Calu3 (cell line): ENCODE data around the gene KIAA1614. TPM values are rescaled to one million over a fixed set of nuclear protein-coding genes. Genes with fewer than 3 reads are reported as not detected.

ENCODE experiments used
- BruUV-seq: library from RNA; stranded (reverse); fragments of 400-500 nt; replicated peaks from 2 replicates; lab custom pipeline; 2021; lab: Mats Ljungman, UMichigan
- CTCF ChIA-PET: fragments of 300-600 bp; sonication (Branson Sonifier 250); formaldehyde crosslinking; loops from one replicate; lab custom pipeline; 2022; ENCODE audit warnings: antibody characterized with exemption; lab: Charles Lee
- DNase-seq: peaks from one replicate; pipeline ENCODE4 v3.0.0; 2022
- H3K27ac Mint-ChIP-seq: one replicate; pipeline ENCODE4 v1.8.0; 2022; ENCODE audit warnings: mixed read lengths; ENCODE audit not compliant: unreplicated experiment
- H3K27me3 Mint-ChIP-seq: one replicate; pipeline ENCODE4 v1.8.0; 2022; ENCODE audit warnings: mixed read lengths; ENCODE audit not compliant: unreplicated experiment
- H3K36me3 Mint-ChIP-seq: one replicate; pipeline ENCODE4 v1.8.0; 2022; ENCODE audit warnings: mild to moderate bottlenecking, moderate library complexity, mixed read lengths; ENCODE audit not compliant: insufficient read depth, unreplicated experiment
- H3K4me1 Mint-ChIP-seq: one replicate; pipeline ENCODE4 v1.8.0; 2022; ENCODE audit warnings: mild to moderate bottlenecking, low read depth, mixed read lengths; ENCODE audit not compliant: unreplicated experiment
- H3K4me3 Mint-ChIP-seq: one replicate; pipeline ENCODE4 v1.8.0; 2022; ENCODE audit warnings: mild to moderate bottlenecking, low read depth, moderate library complexity, mixed read lengths; ENCODE audit not compliant: unreplicated experiment
- H3K9me3 Mint-ChIP-seq: one replicate; pipeline ENCODE4 v1.8.0; 2022; ENCODE audit warnings: low read depth, mixed read lengths; ENCODE audit not compliant: unreplicated experiment
- intact Hi-C: fragments of 100-400 bp; cut with micrococcal nuclease; formaldehyde crosslinking; loops from one replicate; pipeline ENCODE4 v1.10.0; 2022; ENCODE audit not compliant: unreplicated experiment
- total RNA-seq: library from RNA; stranded (reverse); gene quantifications from 2 replicates; pipeline ENCODE4 v1.2.3, GENCODE V29; 2022
- TF ChIP-seq, protein P1 (sequence below): fragments of 200-600 bp; IDR thresholded peaks from one replicate; pipeline ENCODE4 v1.8.0; 2022; ENCODE audit warnings: antibody characterized with exemption; ENCODE audit not compliant: unreplicated experiment

Gene KIAA1614
- total RNA-seq, 1 experiment from 2014 or later, result 0.19 TPM

DNA sequence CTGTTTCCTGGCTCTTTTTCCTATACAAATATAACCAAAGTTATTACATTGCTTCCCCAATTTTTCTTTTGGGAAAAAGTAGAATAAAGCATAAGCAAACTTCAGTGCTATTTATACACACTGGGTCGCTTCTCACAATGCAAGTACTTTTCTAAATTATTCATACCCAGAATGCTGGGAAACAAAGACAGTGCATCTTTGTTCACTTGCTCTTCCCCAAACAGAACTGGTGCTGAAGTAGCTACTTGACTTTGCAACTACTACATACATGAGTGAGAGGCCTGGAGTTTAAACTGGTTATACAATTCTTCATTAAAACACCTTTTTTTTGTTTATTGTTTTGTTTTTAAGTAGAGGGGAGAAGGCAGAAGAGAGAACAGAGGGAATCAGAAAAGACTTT, 69.7 kb downstream of the KIAA1614 start:
- Mint-ChIP-seq H3K36me3 (peaks cover 21% of the 10 kb centered on the region), H3K9me3 (no peaks in the 10 kb centered on the region), H3K27ac (no peak overlapping the region), H3K4me1 (no peaks in the 10 kb centered on the region), H3K4me3 (no peak overlapping the region), H3K27me3 (no peaks in the 10 kb centered on the region)
- CTCF ChIA-PET, result no interaction called here
- DNase-seq, result no peak
- intact Hi-C loops, result no loop called here
- BruUV-seq, result no TSS peak
- TF ChIP-seq, protein P1, sequence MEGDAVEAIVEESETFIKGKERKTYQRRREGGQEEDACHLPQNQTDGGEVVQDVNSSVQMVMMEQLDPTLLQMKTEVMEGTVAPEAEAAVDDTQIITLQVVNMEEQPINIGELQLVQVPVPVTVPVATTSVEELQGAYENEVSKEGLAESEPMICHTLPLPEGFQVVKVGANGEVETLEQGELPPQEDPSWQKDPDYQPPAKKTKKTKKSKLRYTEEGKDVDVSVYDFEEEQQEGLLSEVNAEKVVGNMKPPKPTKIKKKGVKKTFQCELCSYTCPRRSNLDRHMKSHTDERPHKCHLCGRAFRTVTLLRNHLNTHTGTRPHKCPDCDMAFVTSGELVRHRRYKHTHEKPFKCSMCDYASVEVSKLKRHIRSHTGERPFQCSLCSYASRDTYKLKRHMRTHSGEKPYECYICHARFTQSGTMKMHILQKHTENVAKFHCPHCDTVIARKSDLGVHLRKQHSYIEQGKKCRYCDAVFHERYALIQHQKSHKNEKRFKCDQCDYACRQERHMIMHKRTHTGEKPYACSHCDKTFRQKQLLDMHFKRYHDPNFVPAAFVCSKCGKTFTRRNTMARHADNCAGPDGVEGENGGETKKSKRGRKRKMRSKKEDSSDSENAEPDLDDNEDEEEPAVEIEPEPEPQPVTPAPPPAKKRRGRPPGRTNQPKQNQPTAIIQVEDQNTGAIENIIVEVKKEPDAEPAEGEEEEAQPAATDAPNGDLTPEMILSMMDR, result no peak

DNA sequence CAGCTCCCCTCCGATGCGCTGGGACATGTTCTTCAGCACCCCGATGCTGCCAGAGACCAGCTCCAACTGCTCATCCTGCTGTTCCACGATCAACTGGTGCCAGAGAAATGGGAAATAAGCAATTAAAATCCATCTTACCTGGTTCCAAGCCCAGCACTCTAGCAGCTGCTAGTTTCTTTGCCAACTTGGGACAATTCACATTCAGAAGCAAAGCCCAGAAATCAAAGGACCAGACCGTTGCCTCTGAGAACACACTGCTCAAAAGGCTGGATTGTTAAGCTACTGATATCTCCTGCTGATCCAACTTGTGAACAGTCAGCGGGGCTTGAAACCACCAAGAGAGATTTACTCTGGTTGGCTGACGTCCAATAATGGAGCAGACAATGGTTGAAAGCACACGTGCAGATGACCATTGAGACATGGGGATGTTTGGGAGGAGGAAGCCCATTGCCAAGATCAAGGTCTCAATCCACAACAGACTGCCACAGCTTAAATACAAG, 75.6 kb downstream of the KIAA1614 start:
- no peaks in the 10 kb centered on the region for H3K27me3 Mint-ChIP-seq
- peaks cover 27% of the 10 kb centered on the region for H3K36me3 Mint-ChIP-seq
- no peaks in the 10 kb centered on the region for H3K9me3 Mint-ChIP-seq
- H3K27ac Mint-ChIP-seq, result no peak overlapping the region
- intact Hi-C loops, result no loop called here
- DNase-seq, result no peak
- TF ChIP-seq, protein P1, result no peak
- CTCF ChIA-PET, result no interaction called here
- no peak overlapping the region for H3K4me3 Mint-ChIP-seq
- no peaks in the 10 kb centered on the region for H3K4me1 Mint-ChIP-seq
- BruUV-seq, result no TSS peak

DNA sequence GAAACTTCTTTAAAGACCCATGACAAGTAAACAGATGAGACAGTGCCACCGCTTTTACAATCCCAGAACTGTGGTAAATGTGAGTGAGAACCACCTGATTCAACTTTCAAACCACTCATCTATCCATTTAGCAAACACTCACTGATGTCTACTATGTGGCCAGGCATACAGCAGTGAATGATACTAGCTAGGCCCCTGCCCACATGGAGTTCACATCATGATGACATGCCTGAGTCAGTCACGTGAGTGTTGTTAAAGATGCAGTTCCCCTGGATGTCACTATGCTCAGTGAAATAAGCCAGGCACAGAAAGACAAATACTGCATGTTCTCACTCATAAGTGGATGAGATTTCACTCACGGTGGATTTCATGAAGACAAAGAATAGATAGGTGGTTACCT, 81.6 kb downstream of the KIAA1614 start:
- Mint-ChIP-seq H3K27ac (no peak overlapping the region), H3K4me1 (no peaks in the 10 kb centered on the region), H3K36me3 (peaks cover 10% of the 10 kb centered on the region), H3K27me3 (no peaks in the 10 kb centered on the region), H3K9me3 (no peaks in the 10 kb centered on the region), H3K4me3 (no peak overlapping the region)
- CTCF ChIA-PET, result no interaction called here
- BruUV-seq, result no TSS peak
- TF ChIP-seq, protein P1, result no peak
- DNase-seq, result no peak
- intact Hi-C loops, result no loop called here

DNA sequence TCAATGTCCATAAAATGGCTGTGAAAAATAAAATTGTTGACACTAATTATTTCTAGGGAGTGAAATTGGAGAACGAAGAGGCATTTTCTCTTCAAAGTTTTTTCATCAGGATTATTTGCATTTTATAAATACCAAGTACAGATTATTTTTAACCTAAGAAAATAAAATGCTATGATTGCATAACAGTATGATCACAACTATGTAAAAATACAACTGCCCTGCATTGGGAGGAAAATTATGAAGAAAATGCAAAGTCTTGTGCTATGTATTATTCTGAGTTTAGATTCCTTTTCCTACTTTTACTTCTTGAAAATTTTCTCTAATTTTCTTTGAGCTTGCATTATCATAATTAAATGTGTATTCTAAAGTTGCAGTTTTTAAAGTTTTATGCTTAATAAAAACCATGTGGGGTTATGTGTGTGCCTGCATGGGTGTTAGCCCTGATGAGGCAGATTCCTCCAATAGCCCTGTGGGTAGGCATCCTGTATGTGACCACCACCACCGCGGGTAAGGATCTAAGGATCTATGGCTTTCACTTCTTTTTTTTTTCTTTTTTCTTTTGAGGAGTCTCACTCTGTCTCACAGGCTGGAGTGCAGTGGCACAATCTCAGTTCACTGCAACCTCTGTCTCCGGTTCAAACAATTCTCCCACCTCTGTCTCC, 85.3 kb downstream of the KIAA1614 start:
- CTCF ChIA-PET, result interaction anchor here (0.6 kb wide), 1 partner anchor 20 kb away, joined by 4 read pairs; no protein-coding TSS in a partner anchor
- Mint-ChIP-seq H3K27me3 (no peaks in the 10 kb centered on the region), H3K4me3 (no peak overlapping the region), H3K36me3 (peaks cover 12% of the 10 kb centered on the region), H3K9me3 (no peaks in the 10 kb centered on the region), H3K27ac (no peak overlapping the region), H3K4me1 (no peaks in the 10 kb centered on the region)
- TF ChIP-seq, protein P1, result no peak
- intact Hi-C loops, result no loop called here
- BruUV-seq, result no TSS peak
- DNase-seq, result no peak

Other genes starting within 250 kb of the KIAA1614 start
- gene STX6, start 110.0 kb downstream of the KIAA1614 start, total RNA-seq, result 28.0 and 30.6 TPM in 2 replicates
- 10.0 and 11.3 TPM in 2 replicates for gene MR1, start 121.1 kb downstream of the KIAA1614 start, total RNA-seq
- gene IER5, start 175.8 kb downstream of the KIAA1614 start, total RNA-seq, result 11.4 and 12.2 TPM in 2 replicates